22Rv1 (cell line): Measurements from ENCODE around the gene GLCCI1.

ENCODE experiments used
- ZFX ChIP-seq: fragments of 450-650 bp; IDR thresholded peaks from 2 replicates; pipeline ENCODE4 v1.6.1; 2017; ENCODE audit warnings: antibody characterized with exemption, borderline replicate concordance
- TF ChIP-seq, protein P1 (sequence below): fragments of 450-650 bp; IDR thresholded peaks from 2 replicates; pipeline ENCODE4 v1.5.1; 2017; ENCODE audit warnings: mild to moderate bottlenecking

GRCh38 chr7:8035192-8035591 is 66.6 kb downstream of the GLCCI1 start:
- TF ChIP-seq, protein P1, sequence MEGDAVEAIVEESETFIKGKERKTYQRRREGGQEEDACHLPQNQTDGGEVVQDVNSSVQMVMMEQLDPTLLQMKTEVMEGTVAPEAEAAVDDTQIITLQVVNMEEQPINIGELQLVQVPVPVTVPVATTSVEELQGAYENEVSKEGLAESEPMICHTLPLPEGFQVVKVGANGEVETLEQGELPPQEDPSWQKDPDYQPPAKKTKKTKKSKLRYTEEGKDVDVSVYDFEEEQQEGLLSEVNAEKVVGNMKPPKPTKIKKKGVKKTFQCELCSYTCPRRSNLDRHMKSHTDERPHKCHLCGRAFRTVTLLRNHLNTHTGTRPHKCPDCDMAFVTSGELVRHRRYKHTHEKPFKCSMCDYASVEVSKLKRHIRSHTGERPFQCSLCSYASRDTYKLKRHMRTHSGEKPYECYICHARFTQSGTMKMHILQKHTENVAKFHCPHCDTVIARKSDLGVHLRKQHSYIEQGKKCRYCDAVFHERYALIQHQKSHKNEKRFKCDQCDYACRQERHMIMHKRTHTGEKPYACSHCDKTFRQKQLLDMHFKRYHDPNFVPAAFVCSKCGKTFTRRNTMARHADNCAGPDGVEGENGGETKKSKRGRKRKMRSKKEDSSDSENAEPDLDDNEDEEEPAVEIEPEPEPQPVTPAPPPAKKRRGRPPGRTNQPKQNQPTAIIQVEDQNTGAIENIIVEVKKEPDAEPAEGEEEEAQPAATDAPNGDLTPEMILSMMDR: no peak
- TF ChIP-seq ZFX: no peak
